ENCODE data around the gene SLC8A1. TPM values are rescaled to one million over a fixed set of nuclear protein-coding genes. Genes with fewer than 3 reads are reported as not detected.

The SLC8A1 gene
- total and polyA plus RNA-seq, 9 donors = 1.3 to 19.7 (median 7.7) TPM

DNA sequence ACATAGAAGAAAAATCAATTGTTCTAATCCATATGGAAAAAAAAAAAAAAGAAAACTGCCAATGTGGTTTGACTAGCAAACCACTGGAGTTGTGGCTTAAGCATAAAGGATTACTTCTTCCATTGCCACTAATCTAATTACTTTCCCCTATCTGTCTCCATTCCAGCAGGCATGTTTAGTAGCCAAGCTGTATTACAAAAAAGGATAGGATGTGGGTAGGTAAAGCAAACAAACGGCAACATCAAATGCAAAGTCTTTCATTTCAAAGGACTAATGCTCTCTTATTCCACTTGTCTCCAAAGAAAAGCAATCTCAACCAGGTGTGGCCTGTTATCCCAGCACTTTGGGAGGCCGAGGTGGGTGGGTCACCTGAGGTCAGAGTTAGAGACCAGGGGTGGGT, 36.5 kb downstream of the SLC8A1 start:
- Histone ChIP-seq H3K4me1 (ENCODE audit: insufficient read depth) (peaks cover 2% of the 10 kb centered on the region), H3K27ac (no peak overlapping the region), H3K4me3 (no peak overlapping the region), H3K36me3 (no peaks in the 10 kb centered on the region), H3K27me3 (no peaks in the 10 kb centered on the region), H3K9me3 (no peaks in the 10 kb centered on the region)
- DNase-seq = no peak
- TF ChIP-seq EP300 (IDR thresholded peaks at IDR 0.05) (no peak), POLR2A (IDR thresholded peaks at IDR 0.05) (no peak)
- TF ChIP-seq, protein P1, sequence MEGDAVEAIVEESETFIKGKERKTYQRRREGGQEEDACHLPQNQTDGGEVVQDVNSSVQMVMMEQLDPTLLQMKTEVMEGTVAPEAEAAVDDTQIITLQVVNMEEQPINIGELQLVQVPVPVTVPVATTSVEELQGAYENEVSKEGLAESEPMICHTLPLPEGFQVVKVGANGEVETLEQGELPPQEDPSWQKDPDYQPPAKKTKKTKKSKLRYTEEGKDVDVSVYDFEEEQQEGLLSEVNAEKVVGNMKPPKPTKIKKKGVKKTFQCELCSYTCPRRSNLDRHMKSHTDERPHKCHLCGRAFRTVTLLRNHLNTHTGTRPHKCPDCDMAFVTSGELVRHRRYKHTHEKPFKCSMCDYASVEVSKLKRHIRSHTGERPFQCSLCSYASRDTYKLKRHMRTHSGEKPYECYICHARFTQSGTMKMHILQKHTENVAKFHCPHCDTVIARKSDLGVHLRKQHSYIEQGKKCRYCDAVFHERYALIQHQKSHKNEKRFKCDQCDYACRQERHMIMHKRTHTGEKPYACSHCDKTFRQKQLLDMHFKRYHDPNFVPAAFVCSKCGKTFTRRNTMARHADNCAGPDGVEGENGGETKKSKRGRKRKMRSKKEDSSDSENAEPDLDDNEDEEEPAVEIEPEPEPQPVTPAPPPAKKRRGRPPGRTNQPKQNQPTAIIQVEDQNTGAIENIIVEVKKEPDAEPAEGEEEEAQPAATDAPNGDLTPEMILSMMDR (IDR thresholded peaks at IDR 0.05) = no peak
- intact Hi-C loops (cut with DNase I) = no loop called here
- WGBS, 3 donors = 89 to 91% (median 90%) methylated on average over 2 of the region's 2 CpGs

DNA sequence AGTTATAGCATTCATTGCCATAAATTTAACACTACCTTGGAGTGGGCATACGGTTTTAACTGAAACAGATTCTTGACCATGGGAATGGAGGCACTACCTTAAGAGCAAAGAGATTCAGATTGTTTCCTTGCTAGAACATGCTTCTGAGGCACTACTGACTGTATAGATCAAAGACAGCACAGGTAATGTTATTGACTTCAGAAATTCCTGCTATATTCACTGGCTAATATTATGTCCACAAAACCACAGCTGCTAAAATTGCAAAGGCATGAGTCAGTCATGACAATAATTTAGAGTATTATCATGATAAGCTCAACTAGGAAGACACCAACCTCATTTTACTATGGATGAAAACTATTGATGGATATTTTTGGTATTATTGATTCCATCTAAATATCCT, 39.4 kb downstream of the SLC8A1 start:
- Histone ChIP-seq H3K9me3 (no peaks in the 10 kb centered on the region), H3K4me3 (no peak overlapping the region), H3K36me3 (no peaks in the 10 kb centered on the region), H3K27me3 (no peaks in the 10 kb centered on the region), H3K4me1 (ENCODE audit: insufficient read depth) (no peaks in the 10 kb centered on the region), H3K27ac (no peak overlapping the region)
- DNase-seq = no peak
- 85 to 98% (median 95%) methylated on average over 1 of the region's 1 CpG for WGBS, 3 donors
- intact Hi-C loops (cut with DNase I) = no loop called here
- no peak for TF ChIP-seq POLR2A (IDR thresholded peaks at IDR 0.05)
- TF ChIP-seq, protein P1 (IDR thresholded peaks at IDR 0.05) = no peak
- no peak for TF ChIP-seq EP300 (IDR thresholded peaks at IDR 0.05)

- TF ChIP-seq POLR2A (IDR thresholded peaks at IDR 0.05) (no peak), EP300 (IDR thresholded peaks at IDR 0.05) (no peak)
- TF ChIP-seq, protein P1 (IDR thresholded peaks at IDR 0.05) = no peak
- intact Hi-C loops (cut with DNase I) = no loop called here
- H3K4me1 ChIP-seq (ENCODE audit: insufficient read depth) = no peaks in the 10 kb centered on the region
- H3K27ac ChIP-seq = no peak overlapping the region
- H3K9me3 ChIP-seq = no peaks in the 10 kb centered on the region
- no peaks in the 10 kb centered on the region for H3K27me3 ChIP-seq
- DNase-seq = no peak
- no peaks in the 10 kb centered on the region for H3K36me3 ChIP-seq
- no peak overlapping the region for H3K4me3 ChIP-seq
- 86 to 90% (median 89%) methylated on average over 1 of the region's 1 CpG for WGBS, 3 donors
Measured at GRCh38 chr2:40410695-40411094, 41.2 kb downstream of the SLC8A1 start.

DNA sequence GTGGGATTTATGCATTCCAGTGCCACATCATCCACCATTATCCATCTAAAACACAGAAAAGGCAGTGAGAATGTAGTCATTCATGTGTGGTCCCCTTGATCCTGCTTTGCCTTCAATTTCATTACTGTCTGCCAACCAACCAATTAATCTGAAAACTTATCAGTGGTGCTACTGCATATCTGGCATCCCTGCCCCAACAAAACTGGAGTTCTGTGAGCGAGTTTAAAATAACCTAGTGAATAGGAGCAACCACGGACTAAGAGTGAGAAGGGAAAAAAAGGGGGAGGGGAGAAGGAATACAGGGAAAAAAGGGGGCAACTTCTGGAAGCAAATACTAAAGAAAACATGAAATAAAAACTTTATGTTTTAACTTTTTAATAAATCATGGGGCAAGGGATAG, 42.2 kb downstream of the SLC8A1 start:
- no peak for DNase-seq
- TF ChIP-seq EP300 (IDR thresholded peaks at IDR 0.05) = no peak
- no peak for TF ChIP-seq POLR2A (IDR thresholded peaks at IDR 0.05)
- TF ChIP-seq, protein P1 (IDR thresholded peaks at IDR 0.05) = no peak
- Histone ChIP-seq H3K36me3 (no peaks in the 10 kb centered on the region), H3K27me3 (no peaks in the 10 kb centered on the region), H3K4me1 (ENCODE audit: insufficient read depth) (no peaks in the 10 kb centered on the region), H3K27ac (no peak overlapping the region), H3K4me3 (no peak overlapping the region), H3K9me3 (no peaks in the 10 kb centered on the region)
- intact Hi-C loops (cut with DNase I) = no loop called here
- WGBS, 3 donors = 73 to 80% (median 74%) methylated on average over 2 of the region's 2 CpGs
